Adrenal gland (tissue), 5 donors: ENCODE measurements around the gene SNAP47.

Experiments
- CTCF ChIP-seq, 6 experiments: fragments of 450-650 bp in 4 of 6; fragments of 200-600 bp in 2 of 6; sonication (generic) in 1 of 6; IDR thresholded peaks; 1 replicate in 5 of 6; 2 replicates in 1 of 6; pipeline versions ENCODE4 v1.5.1 to v1.8.0; 2016 to 2021; ENCODE audit warnings: antibody characterized with exemption in 6 of 6, mild to moderate bottlenecking in 2 of 6, moderate library complexity in 1 of 6
- POLR2A ChIP-seq, 2 donors: fragments of 450-650 bp; IDR thresholded peaks; one replicate each; pipeline ENCODE4 v1.6.1; 2017; ENCODE audit warnings: antibody characterized with exemption in 2 of 2, mild to moderate bottlenecking in 2 of 2, moderate library complexity in 1 of 2
- donor health status: DM: no; HTN: no; CAD: no.

GRCh38 chr1:227803933-227804332 lies 68.7 kb downstream of the SNAP47 start:
- no peak for TF ChIP-seq CTCF (IDR thresholded peaks at IDR 0.05)
- TF ChIP-seq POLR2A (IDR thresholded peaks at IDR 0.05): no peak
